HEK293T (cell line): ENCODE data around the gene RPL18.

Experiments used
- CTCF ChIA-PET: fragments of 350-600 bp; formaldehyde crosslinking; extraction: SDS; loops from one replicate; lab custom pipeline; 2021; ENCODE audit warnings: antibody characterized with exemption, inconsistent platforms; lab: Yijun Ruan, JAX
- POLR2A ChIA-PET: fragments of 350-600 bp; formaldehyde crosslinking; extraction: SDS; loops from one replicate; lab custom pipeline; 2020; ENCODE audit warnings: antibody characterized with exemption, inconsistent platforms; lab: Yijun Ruan, JAX
- DNase-seq: peaks from one replicate; pipeline ENCODE4 v3.0.0; 2012; ENCODE audit warnings: mixed read lengths; ENCODE audit errors: extremely low spot score
- ARNT ChIP-seq: fragments of 450-650 bp; IDR thresholded peaks from 2 replicates; pipeline ENCODE4 v1.6.1; 2017; ENCODE audit warnings: mild to moderate bottlenecking
- BHLHE40 ChIP-seq: fragments of 450-650 bp; IDR thresholded peaks from 2 replicates; pipeline ENCODE4 v1.6.1; 2016; ENCODE audit warnings: mild to moderate bottlenecking, moderate library complexity, borderline replicate concordance
- CTBP1 ChIP-seq: fragments of 450-650 bp; IDR thresholded peaks from 2 replicates; pipeline ENCODE4 v1.6.1; 2016; ENCODE audit warnings: borderline replicate concordance
- ELF4 ChIP-seq: fragments of 450-650 bp; IDR thresholded peaks from 2 replicates; pipeline ENCODE4 v1.6.1; 2017; ENCODE audit warnings: antibody characterized with exemption
- FOXA1 ChIP-seq: fragments of 450-650 bp; IDR thresholded peaks from 2 replicates; pipeline ENCODE4 v1.6.1; 2016; ENCODE audit warnings: mild to moderate bottlenecking
- FOXK2 ChIP-seq: fragments of 450-650 bp; IDR thresholded peaks from 2 replicates; pipeline ENCODE4 v1.6.1; 2016; ENCODE audit warnings: mild to moderate bottlenecking
- FOXM1 ChIP-seq: fragments of 450-650 bp; IDR thresholded peaks from 2 replicates; pipeline ENCODE4 v1.6.1; 2017; ENCODE audit warnings: mild to moderate bottlenecking, borderline replicate concordance
- HDGF ChIP-seq: fragments of 450-650 bp; IDR thresholded peaks from 2 replicates; pipeline ENCODE4 v1.6.1; 2017; ENCODE audit warnings: antibody characterized with exemption, borderline replicate concordance
- L3MBTL2 ChIP-seq: fragments of 450-650 bp; conservative IDR thresholded peaks from 2 replicates; pipeline ENCODE4 v1.6.1; 2016; ENCODE audit warnings: mild to moderate bottlenecking
- LEF1 ChIP-seq: fragments of 450-650 bp; IDR thresholded peaks from 2 replicates; pipeline ENCODE4 v1.6.1; 2017; ENCODE audit warnings: mild to moderate bottlenecking, borderline replicate concordance
- NFRKB ChIP-seq: fragments of 450-650 bp; IDR thresholded peaks from 2 replicates; pipeline ENCODE4 v1.6.1; 2016; ENCODE audit warnings: mild to moderate bottlenecking, moderate library complexity
- PKNOX1 ChIP-seq: fragments of 450-650 bp; IDR thresholded peaks from 2 replicates; pipeline ENCODE4 v1.6.1; 2016
- SP1 ChIP-seq: fragments of 450-650 bp; IDR thresholded peaks from 2 replicates; pipeline ENCODE4 v1.6.1; 2017
- SUZ12 ChIP-seq: fragments of 450-650 bp; IDR thresholded peaks from 2 replicates; pipeline ENCODE4 v1.6.1; 2016; ENCODE audit warnings: mild to moderate bottlenecking
- TARDBP ChIP-seq: fragments of 450-650 bp; IDR thresholded peaks from 2 replicates; pipeline ENCODE4 v1.6.1; 2016
- ZNF384 ChIP-seq: fragments of 450-650 bp; IDR thresholded peaks from 2 replicates; pipeline ENCODE4 v1.6.1; 2016

The RPL18 gene

GRCh38 chr19:48654299-48655059 lies 35.5 kb upstream of the RPL18 start:
- ChIA-PET CTCF (no interaction called here), POLR2A (interaction anchor here (0.6 kb wide), 1 partner anchor 35 kb away, joined by 3 read pairs; the partner anchor contains the start of genes RPL18 and SPHK2)
- TF ChIP-seq PKNOX1 (no peak), ARNT (no peak), HDGF (no peak), SUZ12 (no peak), ZNF384 (no peak), ELF4 (no peak), NFRKB (no peak), TARDBP (no peak), LEF1 (no peak), FOXA1 (no peak), FOXK2 (no peak)
- no peak for DNase-seq

GRCh38 chr19:48651683-48652048 lies 32.7 kb upstream of the RPL18 start:
- TF ChIP-seq SP1 (no peak), ZNF384 (no peak), FOXK2 (no peak), SUZ12 (no peak), PKNOX1 (no peak), TARDBP (no peak)
- POLR2A ChIA-PET, result no interaction called here
- CTCF ChIA-PET, result no interaction called here
- no peak for DNase-seq

GRCh38 chr19:48650974-48651682 lies 32.1 kb upstream of the RPL18 start:
- POLR2A ChIA-PET, result no interaction called here
- no peak for DNase-seq
- TF ChIP-seq BHLHE40 (no peak), FOXA1 (no peak), TARDBP (no peak), ARNT (no peak), ZNF384 (no peak), LEF1 (no peak), SP1 (no peak), ELF4 (no peak), PKNOX1 (no peak), FOXM1 (no peak), FOXK2 (no peak), L3MBTL2 (no peak), CTBP1 (no peak), NFRKB (no peak), SUZ12 (no peak), HDGF (no peak)
- CTCF ChIA-PET, result no interaction called here

GRCh38 chr19:48648134-48648533 lies 29.2 kb upstream of the RPL18 start:
- POLR2A ChIA-PET, result no interaction called here
- TF ChIP-seq BHLHE40, result no peak
- TF ChIP-seq PKNOX1, result no peak
- no peak for TF ChIP-seq HDGF
- no peak for TF ChIP-seq FOXK2
- no peak for TF ChIP-seq ELF4
- no peak for TF ChIP-seq TARDBP
- TF ChIP-seq LEF1, result no peak
- no peak for TF ChIP-seq L3MBTL2
- DNase-seq, result no peak
- CTCF ChIA-PET, result no interaction called here

- TF ChIP-seq ZNF384, result no peak
- no peak for TF ChIP-seq FOXK2
- no peak for TF ChIP-seq CTBP1
- no peak for TF ChIP-seq ELF4
- TF ChIP-seq PKNOX1, result no peak
- no peak for TF ChIP-seq NFRKB
- no peak for TF ChIP-seq TARDBP
- no peak for TF ChIP-seq FOXA1
- no peak for TF ChIP-seq HDGF
- CTCF ChIA-PET, result no interaction called here
- no peak for DNase-seq
- POLR2A ChIA-PET, result interaction anchor here (0.7 to 2.4 kb wide), 9 partner anchors 10 to 225 kb away, joined by 3 to 7 read pairs (median 6); partner anchors contain the start of genes DBP, IZUMO1, PPP1R15A and RPL18
Measured at GRCh38 chr19:48646722-48647216, 27.8 kb upstream of the RPL18 start.
